Smooth muscle cell of the coronary artery (primary cell): ENCODE measurements around the gene SERPINA4. TPM values are rescaled to one million over a fixed set of nuclear protein-coding genes. Genes with fewer than 3 reads are reported as not detected.

Source experiments
- total RNA-seq: library from RNA; depleted of rRNA; stranded (reverse); fragments of >200 nt; gene quantifications from 2 replicates; pipeline ENCODE4 v1.2.3, GENCODE V29; 2014; ENCODE audit warnings: low replicate concordance

SERPINA4 gene, protein sequence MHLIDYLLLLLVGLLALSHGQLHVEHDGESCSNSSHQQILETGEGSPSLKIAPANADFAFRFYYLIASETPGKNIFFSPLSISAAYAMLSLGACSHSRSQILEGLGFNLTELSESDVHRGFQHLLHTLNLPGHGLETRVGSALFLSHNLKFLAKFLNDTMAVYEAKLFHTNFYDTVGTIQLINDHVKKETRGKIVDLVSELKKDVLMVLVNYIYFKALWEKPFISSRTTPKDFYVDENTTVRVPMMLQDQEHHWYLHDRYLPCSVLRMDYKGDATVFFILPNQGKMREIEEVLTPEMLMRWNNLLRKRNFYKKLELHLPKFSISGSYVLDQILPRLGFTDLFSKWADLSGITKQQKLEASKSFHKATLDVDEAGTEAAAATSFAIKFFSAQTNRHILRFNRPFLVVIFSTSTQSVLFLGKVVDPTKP
- total RNA-seq = not detected in 2 replicates

GRCh38 chr14:94560751-94561655, at the start of gene SERPINA4:
SERPINA4 (plus strand) TSS chr14:94561442; CDS start chr14:94563483, 2,041 bp downstream.

DNA sequence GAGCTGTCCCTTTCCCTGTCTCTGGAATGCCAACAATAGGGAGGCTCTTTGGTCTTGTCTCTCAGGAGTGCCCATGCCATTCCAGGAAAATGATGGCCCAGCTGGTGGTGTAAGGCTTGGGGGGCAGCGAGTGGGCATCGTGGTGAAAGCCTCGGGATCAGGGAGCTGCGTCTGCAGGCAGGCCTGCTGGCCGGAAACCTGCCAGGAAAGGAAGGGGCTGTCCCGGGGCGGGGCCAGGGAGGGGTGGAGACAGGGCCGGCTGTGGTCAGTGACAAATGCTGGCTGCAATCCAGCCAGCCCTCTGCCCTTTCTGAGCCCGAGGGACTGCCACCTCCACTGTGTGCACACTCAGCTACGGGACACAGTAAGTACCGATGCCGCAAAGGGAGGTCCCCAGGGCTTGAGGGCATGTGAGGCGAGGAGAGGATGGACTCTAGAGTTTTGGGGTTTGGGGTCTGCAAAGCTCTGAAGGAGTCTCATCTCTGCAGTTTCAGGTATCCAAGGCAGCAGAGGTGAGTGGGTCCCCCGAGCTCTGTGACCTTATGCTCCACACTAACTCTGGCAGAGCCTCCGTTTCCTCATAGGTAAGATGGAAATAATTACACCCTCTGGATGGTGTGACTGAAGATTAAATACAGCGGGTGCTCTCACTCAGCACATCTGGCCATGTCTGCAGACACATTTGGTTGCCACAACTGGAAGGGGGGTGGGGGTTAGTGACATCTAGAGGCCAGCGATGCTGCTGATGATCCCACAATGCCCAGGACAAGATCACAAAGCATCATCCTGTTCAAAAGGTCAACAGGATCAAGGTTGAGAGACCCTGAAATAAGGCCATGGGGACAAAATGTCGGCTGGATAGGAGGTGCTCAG, 20.1 kb downstream of the SERPINA4 start, which contains the start of gene SERPINA5:
Gene SERPINA5 (plus strand): TSS at position 300 of the 873 bp plus-strand sequence. CDS start 5,937 bp downstream, outside the sequence.

GRCh38 chr14:94612174-94612573, 50.9 kb downstream of the SERPINA4 start, which contains the start of gene SERPINA3:
SERPINA3 (plus strand) TSS chr14:94612391; CDS start chr14:94614442, 2,051 bp downstream.

Other genes starting within 250 kb of the SERPINA4 start
- gene SERPINA6, start 238.1 kb upstream of the SERPINA4 start, total RNA-seq = not detected in 2 replicates
- not detected in 2 replicates for gene SERPINA2, start 194.7 kb upstream of the SERPINA4 start, total RNA-seq
- 0.08 TPM in 1 of 2 replicates, not detected in the other for gene SERPINA1, start 172.8 kb upstream of the SERPINA4 start, total RNA-seq
- not detected in 2 replicates for gene SERPINA11, start 108.6 kb upstream of the SERPINA4 start, total RNA-seq
- gene SERPINA9, start 85.2 kb upstream of the SERPINA4 start, total RNA-seq = not detected in 2 replicates
- not detected in 2 replicates for gene SERPINA12, start 52.0 kb upstream of the SERPINA4 start, total RNA-seq
- 0.12 and 2.3 TPM in 2 replicates for gene SERPINA5, start 20.0 kb downstream of the SERPINA4 start, total RNA-seq
- 5.3 and 15.9 TPM in 2 replicates for gene SERPINA3, start 50.9 kb downstream of the SERPINA4 start, total RNA-seq
- gene GSC, start 208.7 kb downstream of the SERPINA4 start, total RNA-seq = 1.3 TPM in 1 of 2 replicates, not detected in the other